K562 (cell line): ENCODE data around the gene SMIM10L2A. TPM values are rescaled to one million over a fixed set of nuclear protein-coding genes. Genes with fewer than 3 reads are reported as not detected.
A peak's percentile ranks its signal among the peaks of the same experiment; 100 is the strongest.

ENCODE experiments used
- ATAC-seq: fragments of 200-7000 bp; cut with Tn5 transposase; 3 replicates; pipeline ENCODE4 v1.9.1; 2020; ENCODE audit warnings: moderate library complexity
- BruUV-seq: library from RNA; stranded (reverse); fragments of 400-500 nt; replicated peaks from 2 replicates; lab custom pipeline; 2021; lab: Mats Ljungman, UMichigan
- CTCF ChIA-PET: fragments of 300-600 bp; formaldehyde crosslinking; extraction: SDS; loops from one replicate; lab custom pipeline; 2021; ENCODE audit warnings: low intra/inter-chr PET ratio; lab: Yijun Ruan, JAX
- POLR2A ChIA-PET: fragments of 300-600, 350-650 bp; sonication (Branson Sonifier 250); formaldehyde crosslinking; extraction: SDS; loops from one replicate; lab custom pipeline; 2021; ENCODE audit warnings: antibody characterized with exemption, inconsistent platforms; lab: Yijun Ruan, JAX
- DNase-seq, 4 experiments: peaks; one replicate each; pipeline versions ENCODE4 v3.0.0 to v3.0.0-alpha.2; 2011 to 2018; ENCODE audit warnings: low spot score in 3 of 4, mixed read lengths in 3 of 4; ENCODE audit errors: extremely low read depth in 1 of 4
- FAIRE-seq: peaks from 2 replicates; lab custom pipeline; 2011; peaks lifted over from hg19 to GRCh38; lab: Jason Lieb, UNC
- H2AFZ ChIP-seq: 2 replicates; pipeline ENCODE4 v1.6.0; 2011; ENCODE audit warnings: low read depth, low read length, control low read depth, inconsistent platforms
- H3K27ac ChIP-seq: fragments of 200-600 bp; 3 replicates; pipeline ENCODE4 v1.8.0; 2011; ENCODE audit warnings: low read depth, mild to moderate bottlenecking, control low read depth, inconsistent platforms, low read length, moderate library complexity, mixed read lengths; ENCODE audit errors: extremely low read depth
- H3K27me3 ChIP-seq, 2 experiments: fragments of 300-600 bp in 1 of 2; 2 replicates in 1 of 2; 3 replicates in 1 of 2; pipeline versions ENCODE4 v1.6.0 to v1.8.0; 2011; ENCODE audit warnings: inconsistent platforms in 2 of 2, low read length in 2 of 2, mild to moderate bottlenecking in 1 of 2, mixed read lengths in 1 of 2, moderate library complexity in 1 of 2; ENCODE audit not compliant: control insufficient read depth in 2 of 2, insufficient read depth in 2 of 2
- H3K36me3 ChIP-seq: fragments of 300-600 bp; 3 replicates; pipeline ENCODE4 v1.8.0; 2011; ENCODE audit warnings: mild to moderate bottlenecking, low read length, inconsistent platforms; ENCODE audit not compliant: control insufficient read depth, insufficient read depth
- H3K4me1 ChIP-seq, 2 experiments: fragments of 200-600 bp in 1 of 2; replicated peaks in 1 of 2; 2 replicates in 1 of 2; 3 replicates in 1 of 2; pipeline versions ENCODE4 v1.5.1 to v1.8.0; 2011; ENCODE audit warnings: inconsistent platforms in 2 of 2, low read length in 2 of 2, mild to moderate bottlenecking in 1 of 2, mixed read lengths in 1 of 2, moderate library complexity in 1 of 2; ENCODE audit not compliant: control insufficient read depth in 2 of 2, insufficient read depth in 2 of 2
- H3K4me2 ChIP-seq: 2 replicates; pipeline ENCODE4 v1.6.1; 2011; ENCODE audit warnings: low read length, control low read depth, inconsistent platforms, mixed read lengths; ENCODE audit not compliant: insufficient read depth
- H3K4me3 ChIP-seq: fragments of 200-600 bp; sonication (generic), shearing (Covaris generic); 2 replicates; pipeline ENCODE4 v1.5.1; 2016; ENCODE audit warnings: control low read depth, inconsistent platforms
- H3K79me2 ChIP-seq: fragments of 200-600 bp; 3 replicates; pipeline ENCODE4 v1.8.0; 2011; ENCODE audit warnings: low read length, inconsistent platforms; ENCODE audit not compliant: control insufficient read depth, insufficient read depth
- H3K9ac ChIP-seq, 2 experiments: 2 replicates each; pipeline versions ENCODE4 v1.6.0 to v1.6.1; 2011; ENCODE audit warnings: low read depth in 2 of 2, low read length in 2 of 2, control low read depth in 1 of 2, inconsistent platforms in 1 of 2, mild to moderate bottlenecking in 1 of 2, mixed read lengths in 1 of 2; ENCODE audit not compliant: insufficient read depth in 1 of 2
- H3K9me1 ChIP-seq: one replicate; pipeline ENCODE4 v1.6.0; 2011; ENCODE audit warnings: inconsistent platforms, mild to moderate bottlenecking, low read length, moderate library complexity; ENCODE audit not compliant: control insufficient read depth, insufficient read depth
- H3K9me3 ChIP-seq: replicated peaks from 2 replicates; pipeline ENCODE4 v1.5.1; 2011; ENCODE audit warnings: low read depth, low read length, inconsistent platforms; ENCODE audit not compliant: control insufficient read depth, insufficient read depth
- H4K20me1 ChIP-seq: replicated peaks from 2 replicates; pipeline ENCODE4 v1.6.1; 2011; ENCODE audit warnings: low read length, inconsistent platforms, mixed read lengths; ENCODE audit not compliant: control insufficient read depth, insufficient read depth
- CTCF ChIP-seq, 3 experiments: IDR thresholded peaks in 2 of 3; conservative IDR thresholded peaks in 1 of 3; 2 replicates each; pipeline ENCODE4 v1.5.1; 2011 to 2012; ENCODE audit warnings: low read length in 3 of 3, mild to moderate bottlenecking in 3 of 3, control low read depth in 2 of 3, improper control_type of control experiment in 1 of 3, inconsistent platforms in 1 of 3, low read depth in 1 of 3, mixed read lengths in 1 of 3, moderate library complexity in 1 of 3; ENCODE audit not compliant: insufficient read depth in 2 of 3
- EHMT2 ChIP-seq: fragments of 450-650 bp; IDR thresholded peaks from 2 replicates; pipeline ENCODE4 v1.6.1; 2018; ENCODE audit warnings: antibody characterized with exemption
- NR0B1 ChIP-seq: fragments of 450-650 bp; IDR thresholded peaks from one replicate; pipeline ENCODE4 v1.6.1; 2018; ENCODE audit warnings: mild to moderate bottlenecking, moderate library complexity; ENCODE audit not compliant: partially characterized antibody
- ZSCAN32 ChIP-seq: fragments of 450-650 bp; formaldehyde crosslinking; IDR thresholded peaks from 2 replicates; pipeline ENCODE4 v1.4.0; 2020; ENCODE audit warnings: mild to moderate bottlenecking, moderate library complexity
- WGBS: fragments of 100-300 bp; shearing (Covaris generic); methylation state at CpG from one replicate; pipeline ENCODE4 v1.1.6; 2016; ENCODE audit warnings: low coverage, mixed read lengths; ENCODE audit not compliant: insufficient coverage; ENCODE audit errors: missing lambda C conversion rate; 5-methylcytosine and 5-hydroxymethylcytosine counted together
- in situ Hi-C: fragments of 300-500 bp; cut with MboI; formaldehyde crosslinking; loops from 4 replicates; pipeline ENCODE4 v1.15.0; 2018; ENCODE audit warnings: inconsistent platforms, mixed read lengths
- intact Hi-C: fragments of 100-400 bp; cut with micrococcal nuclease; formaldehyde crosslinking; loops from 2 replicates; pipeline ENCODE4 v1.14.2; 2022
- polyA plus RNA-seq, 8 experiments: library from polyadenylated mRNA; depleted of rRNA in 4 of 8; stranded (reverse) in 5 of 8; unstranded in 3 of 8; fragments of >200 nt; fragmentation: Nextera tagmentation in 2 of 8; fragmentation: Illumina TruSeq in 1 of 8; extraction: Ambion mirVana in 2 of 8; extraction: Trizol in 1 of 8; gene quantifications; 2 replicates each; pipeline versions ENCODE4 v1.2.1 to v1.2.3, GENCODE V29; 2011 to 2014; ENCODE audit warnings: inconsistent platforms in 1 of 8, missing spikeins in 1 of 8
- total RNA-seq, 7 experiments: library from RNA; depleted of rRNA in 6 of 7; stranded (reverse); fragments of >200 nt in 6 of 7; fragmentation: Illumina TruSeq in 2 of 7; extraction: Trizol in 2 of 7; gene quantifications; 2 replicates each; pipeline versions ENCODE4 v1.2.1 to v1.2.3, GENCODE V29; 2011 to 2021; ENCODE audit warnings: low replicate concordance in 1 of 7

Gene SMIM10L2A
- total and polyA plus RNA-seq, 9 of the 15 experiments (the other 6 are each of a cell fraction or from before 2014, with no cell fraction given), result 0.03 to 0.14 (median 0.09) TPM; not detected in 2

- FAIRE-seq (no peak), ATAC-seq (no peak), DNase-seq (no peak)
- no peaks in the 10 kb centered on the region for H3K36me3 ChIP-seq
- H3K9me3 ChIP-seq, result no peaks in the 10 kb centered on the region
- in situ Hi-C loops, result no loop called here
- intact Hi-C loops, result no loop called here
- no peak overlapping the region for H3K4me2 ChIP-seq
- POLR2A ChIA-PET, result no interaction called here
- H3K4me1 ChIP-seq, result no peaks in the 10 kb centered on the region
- H3K9me1 ChIP-seq, result no peaks in the 10 kb centered on the region
- 0% methylated on average over 3 of the region's 3 CpGs for WGBS
- H4K20me1 ChIP-seq, result no peaks in the 10 kb centered on the region
- CTCF ChIA-PET, result no interaction called here
- BruUV-seq, result no TSS peak
- peaks cover 0 to 17% of the 10 kb centered on the region in 2 experiments; a peak in 3 of 5 replicates for H3K27me3 ChIP-seq
- H3K79me2 ChIP-seq, result no peaks in the 10 kb centered on the region
- no peak overlapping the region for H3K4me3 ChIP-seq
- no peak overlapping the region for H3K27ac ChIP-seq
- TF ChIP-seq NR0B1, result no peak
- peak; percentile 22 to 36 (median 24); a peak in 2 of 6 replicates for TF ChIP-seq CTCF (IDR thresholded peaks at IDR 0.05 in 2 of 3, conservative IDR thresholded peaks at IDR 0.05 in 1 of 3; ENCODE audit: insufficient read depth in 2 of 3, low read depth in 1 of 3, low read length in 3 of 3)
- TF ChIP-seq ZSCAN32, result no peak
- no peak for TF ChIP-seq EHMT2
- no peak overlapping the region for H3K9ac ChIP-seq
- H2AFZ ChIP-seq, result no peak overlapping the region
These were observed 31.6 kb downstream of the SMIM10L2A start for GRCh38 chrX:135453381-135453780.
